ENCODE results near the gene OTOG. TPM values are rescaled to one million over a fixed set of nuclear protein-coding genes. Genes with fewer than 3 reads are reported as not detected.

The OTOG gene
- total and polyA plus RNA-seq, 2 experiments from 2014 or later = not detected

DNA sequence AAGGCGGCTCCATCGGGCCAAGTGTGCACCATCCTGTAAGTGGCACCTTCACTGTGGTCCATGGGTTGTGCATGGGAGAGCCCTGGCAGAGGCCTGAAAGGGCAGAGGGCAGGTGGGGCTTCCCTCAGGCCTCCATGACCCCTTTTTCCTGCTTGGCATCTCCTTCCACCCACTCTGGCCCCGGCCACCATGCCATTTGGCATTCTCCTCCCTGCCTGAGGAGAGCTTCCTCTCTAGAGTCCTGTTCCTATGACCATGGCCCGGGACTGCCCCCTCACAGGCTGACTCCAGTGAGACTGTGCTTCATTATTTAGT is 4.9 kb downstream of the OTOG start:
- Histone ChIP-seq H3K4me2 (ENCODE audit: unreplicated experiment) (no peak overlapping the region), H4K20me1 (ENCODE audit: insufficient read depth) (no peaks in the 10 kb centered on the region), H3K9me2 (ENCODE audit: insufficient read depth) (no peaks in the 10 kb centered on the region), H3K36me3 (ENCODE audit: low read depth) (no peaks in the 10 kb centered on the region), H3K27ac (no peak overlapping the region), H3K9me3 (ENCODE audit: low read depth) (no peaks in the 10 kb centered on the region), H3K4me1 (ENCODE audit: insufficient read depth) (no peaks in the 10 kb centered on the region), H3K4me3 (no peak overlapping the region), H2AFZ (no peak overlapping the region), H3K27me3 (replicated peaks; ENCODE audit: insufficient read depth) (peaks cover 9% of the 10 kb centered on the region; the same call in 1 of the 2 replicates), H3K9ac (no peak overlapping the region), H3F3A (ENCODE audit: insufficient read depth) (no peaks in the 10 kb centered on the region), H3K79me2 (ENCODE audit: insufficient read depth) (no peaks in the 10 kb centered on the region)
- no peak for TF ChIP-seq EZH2 (IDR thresholded peaks at IDR 0.05; ENCODE audit: insufficient read depth, poor library complexity, severe bottlenecking)
- no peak for TF ChIP-seq EZH2phosphoT487 (IDR thresholded peaks at IDR 0.05; ENCODE audit: insufficient read depth, low read depth)
- in situ Hi-C loops (cut with MboI) = no loop called here
- no peak for DNase-seq
- 77 to 89% methylated on average over 2 to 4 of the region's 4 CpGs for WGBS, 2 experiments (ENCODE audit: low coverage in 1 of 2, low lambda C conversion rate in 2 of 2, missing lambda C conversion rate in 2 of 2)

DNA sequence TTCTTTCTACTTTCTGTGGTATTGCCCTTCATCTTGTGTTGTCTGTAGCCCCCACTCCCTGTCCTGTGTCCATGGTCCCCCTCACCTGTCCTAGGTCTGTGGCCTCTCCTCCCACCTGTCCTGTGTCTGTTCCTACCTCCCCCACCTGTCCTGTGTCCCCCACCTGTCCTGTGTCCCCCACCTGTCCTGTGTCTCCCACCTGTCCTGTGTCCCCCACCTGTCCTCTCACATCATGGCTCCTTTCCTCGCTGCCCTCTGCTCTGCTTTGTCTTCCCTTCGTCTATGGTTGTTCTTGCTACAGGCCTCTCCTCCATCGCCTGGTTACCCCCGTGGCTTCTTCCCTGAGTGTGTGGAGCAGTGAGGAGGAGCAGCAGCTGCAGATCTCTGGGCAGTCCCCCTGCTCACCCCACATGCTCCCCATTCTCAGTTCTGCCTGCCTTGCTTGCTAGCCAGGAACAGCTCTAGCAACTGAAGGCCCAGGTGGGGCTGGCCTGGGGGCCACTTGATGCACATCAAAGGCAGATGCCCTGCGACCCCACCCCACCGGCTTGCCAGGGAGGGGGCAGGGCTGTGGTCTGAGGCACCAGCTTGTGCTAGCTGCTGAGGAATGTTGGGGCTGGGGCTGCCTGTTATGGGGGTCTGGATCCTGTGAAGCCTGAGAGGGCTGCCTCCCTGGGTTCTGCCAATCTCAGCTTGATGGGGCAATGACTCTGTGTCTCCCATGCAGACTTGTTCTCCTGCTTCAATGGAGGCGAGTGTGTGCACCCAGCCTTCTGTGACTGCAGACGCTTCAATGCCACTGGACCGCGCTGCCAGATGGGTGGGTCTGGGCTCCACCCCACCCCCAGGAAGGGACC is 5.6 kb downstream of the OTOG start:
- WGBS, 2 experiments (ENCODE audit: low coverage in 1 of 2, low lambda C conversion rate in 2 of 2, missing lambda C conversion rate in 2 of 2) = 54 to 57% methylated on average over 8 to 10 of the region's 10 CpGs
- DNase-seq = no peak
- Histone ChIP-seq H3K9me3 (ENCODE audit: low read depth) (no peaks in the 10 kb centered on the region), H3K27ac (no peak overlapping the region), H3K9me2 (ENCODE audit: insufficient read depth) (no peaks in the 10 kb centered on the region), H3F3A (ENCODE audit: insufficient read depth) (no peaks in the 10 kb centered on the region), H3K4me3 (no peak overlapping the region), H3K79me2 (ENCODE audit: insufficient read depth) (no peaks in the 10 kb centered on the region), H3K4me1 (ENCODE audit: insufficient read depth) (no peaks in the 10 kb centered on the region), H3K27me3 (replicated peaks; ENCODE audit: insufficient read depth) (peaks cover 8% of the 10 kb centered on the region; the same call in 1 of the 2 replicates), H2AFZ (no peak overlapping the region), H3K36me3 (ENCODE audit: low read depth) (no peaks in the 10 kb centered on the region), H4K20me1 (ENCODE audit: insufficient read depth) (no peaks in the 10 kb centered on the region), H3K4me2 (ENCODE audit: unreplicated experiment) (no peak overlapping the region), H3K9ac (no peak overlapping the region)
- in situ Hi-C loops (cut with MboI) = no loop called here
- TF ChIP-seq EZH2phosphoT487 (IDR thresholded peaks at IDR 0.05; ENCODE audit: insufficient read depth, low read depth) = no peak
- no peak for TF ChIP-seq EZH2 (IDR thresholded peaks at IDR 0.05; ENCODE audit: insufficient read depth, poor library complexity, severe bottlenecking)

DNA sequence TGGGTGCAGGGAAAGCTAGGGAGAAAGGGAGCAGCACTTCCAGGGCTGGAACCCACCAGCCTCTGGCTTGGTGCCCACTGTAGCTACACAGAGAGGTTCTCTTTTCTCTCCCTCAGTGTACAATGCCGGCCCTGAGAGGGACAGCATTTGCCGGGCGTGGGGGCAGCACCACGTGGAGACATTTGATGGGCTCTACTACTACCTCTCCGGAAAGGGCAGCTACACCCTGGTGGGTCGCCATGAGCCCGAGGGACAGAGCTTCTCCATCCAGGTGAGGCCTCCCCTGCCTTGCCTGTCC is 6.1 kb downstream of the OTOG start:
- Histone ChIP-seq H3K36me3 (ENCODE audit: low read depth) (no peaks in the 10 kb centered on the region), H3K4me2 (ENCODE audit: unreplicated experiment) (no peak overlapping the region), H3K4me3 (no peak overlapping the region), H3K9me2 (ENCODE audit: insufficient read depth) (no peaks in the 10 kb centered on the region), H3K9me3 (ENCODE audit: low read depth) (no peaks in the 10 kb centered on the region), H3K9ac (no peak overlapping the region), H3F3A (ENCODE audit: insufficient read depth) (no peaks in the 10 kb centered on the region), H2AFZ (no peak overlapping the region), H3K27me3 (replicated peaks; ENCODE audit: insufficient read depth) (0 out of 2 replicates have a peak, but pooled peaks cover 8% of the 10 kb centered on the region), H3K79me2 (ENCODE audit: insufficient read depth) (no peaks in the 10 kb centered on the region), H3K4me1 (ENCODE audit: insufficient read depth) (no peaks in the 10 kb centered on the region), H4K20me1 (ENCODE audit: insufficient read depth) (no peaks in the 10 kb centered on the region), H3K27ac (no peak overlapping the region)
- 47 to 60% methylated on average over 7 of the region's 7 CpGs for WGBS, 2 experiments (ENCODE audit: low coverage in 1 of 2, low lambda C conversion rate in 2 of 2, missing lambda C conversion rate in 2 of 2)
- no peak for DNase-seq
- TF ChIP-seq EZH2phosphoT487 (IDR thresholded peaks at IDR 0.05; ENCODE audit: insufficient read depth, low read depth) = no peak
- TF ChIP-seq EZH2 (IDR thresholded peaks at IDR 0.05; ENCODE audit: insufficient read depth, poor library complexity, severe bottlenecking) = no peak
- in situ Hi-C loops (cut with MboI) = no loop called here

DNA sequence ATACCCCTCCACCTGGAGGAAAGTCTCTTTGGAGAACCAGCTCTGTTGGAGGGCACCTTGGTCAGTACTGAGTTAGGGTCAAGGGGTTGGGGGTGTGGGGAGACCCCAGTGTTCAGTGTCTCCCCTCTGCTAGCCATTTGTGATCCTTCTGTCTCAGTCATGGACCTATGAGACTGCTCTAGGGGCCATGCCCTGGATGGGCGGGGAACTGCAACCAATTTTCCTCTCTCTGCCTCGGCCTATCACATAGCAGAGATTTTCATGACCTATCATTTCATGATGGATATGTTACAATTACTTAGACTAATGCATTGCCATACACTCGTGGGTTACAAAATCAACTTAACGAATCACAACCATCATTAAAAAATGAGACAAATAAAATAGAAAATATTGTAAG is 7.4 kb downstream of the OTOG start:
- H3K36me3 ChIP-seq (ENCODE audit: low read depth) = no peaks in the 10 kb centered on the region
- in situ Hi-C loops (cut with MboI) = no loop called here
- no peaks in the 10 kb centered on the region for H3K79me2 ChIP-seq (ENCODE audit: insufficient read depth)
- no peak overlapping the region for H3K27ac ChIP-seq
- no peak overlapping the region for H3K9ac ChIP-seq
- TF ChIP-seq EZH2phosphoT487 (IDR thresholded peaks at IDR 0.05; ENCODE audit: insufficient read depth, low read depth) (no peak), EZH2 (IDR thresholded peaks at IDR 0.05; ENCODE audit: insufficient read depth, poor library complexity, severe bottlenecking) (no peak)
- no peak for DNase-seq
- no peaks in the 10 kb centered on the region for H3F3A ChIP-seq (ENCODE audit: insufficient read depth)
- H3K4me3 ChIP-seq = no peak overlapping the region
- 37 to 48% methylated on average over 4 of the region's 4 CpGs for WGBS, 2 experiments (ENCODE audit: low coverage in 1 of 2, low lambda C conversion rate in 2 of 2, missing lambda C conversion rate in 2 of 2)
- no peak overlapping the region for H2AFZ ChIP-seq
- H3K4me1 ChIP-seq (ENCODE audit: insufficient read depth) = no peaks in the 10 kb centered on the region
- no peaks in the 10 kb centered on the region for H4K20me1 ChIP-seq (ENCODE audit: insufficient read depth)
- H3K27me3 ChIP-seq (replicated peaks; ENCODE audit: insufficient read depth) = 0 out of 2 replicates have a peak, but pooled peaks cover 11% of the 10 kb centered on the region
- no peaks in the 10 kb centered on the region for H3K9me3 ChIP-seq (ENCODE audit: low read depth)
- no peaks in the 10 kb centered on the region for H3K9me2 ChIP-seq (ENCODE audit: insufficient read depth)
- H3K4me2 ChIP-seq (ENCODE audit: unreplicated experiment) = no peak overlapping the region

Measured in GM23248 (cell line).